IPS-20b (cell line): ENCODE measurements around the gene KATNA1.
A peak's percentile ranks its signal among the peaks of the same experiment; 100 is the strongest.
"Not testable (repeated sequence)": the region's sequence is repeated elsewhere in the genome, so short reads cannot be mapped to it uniquely, and the experiment has no call there.

Experiments
- H3K27ac ChIP-seq: one replicate; pipeline ENCODE4 v1.5.1; 2013; ENCODE audit warnings: low read length
- H3K27me3 ChIP-seq: 2 replicates; pipeline ENCODE4 v1.6.1; 2013; ENCODE audit warnings: mild to moderate bottlenecking, low read length, inconsistent platforms; ENCODE audit not compliant: insufficient read depth
- H3K36me3 ChIP-seq: 2 replicates; pipeline ENCODE4 v1.6.1; 2013; ENCODE audit warnings: low read depth, mild to moderate bottlenecking, inconsistent platforms, low read length, moderate library complexity; ENCODE audit not compliant: insufficient read depth
- H3K4me1 ChIP-seq: 2 replicates; pipeline ENCODE4 v1.6.1; 2013; ENCODE audit warnings: mild to moderate bottlenecking, control low read depth, inconsistent platforms, low read length, moderate library complexity; ENCODE audit not compliant: insufficient read depth
- H3K4me3 ChIP-seq: 2 replicates; pipeline ENCODE4 v1.5.1; 2013; ENCODE audit warnings: mild to moderate bottlenecking, low read length, inconsistent platforms
- H3K9ac ChIP-seq: 2 replicates; pipeline ENCODE4 v1.6.1; 2013; ENCODE audit warnings: low read depth, mild to moderate bottlenecking, inconsistent platforms, low read length, moderate library complexity
- H3K9me3 ChIP-seq: 2 replicates; pipeline ENCODE4 v1.6.1; 2013; ENCODE audit warnings: mild to moderate bottlenecking, low read depth, low read length, inconsistent platforms; ENCODE audit not compliant: insufficient read depth

Gene KATNA1

DNA sequence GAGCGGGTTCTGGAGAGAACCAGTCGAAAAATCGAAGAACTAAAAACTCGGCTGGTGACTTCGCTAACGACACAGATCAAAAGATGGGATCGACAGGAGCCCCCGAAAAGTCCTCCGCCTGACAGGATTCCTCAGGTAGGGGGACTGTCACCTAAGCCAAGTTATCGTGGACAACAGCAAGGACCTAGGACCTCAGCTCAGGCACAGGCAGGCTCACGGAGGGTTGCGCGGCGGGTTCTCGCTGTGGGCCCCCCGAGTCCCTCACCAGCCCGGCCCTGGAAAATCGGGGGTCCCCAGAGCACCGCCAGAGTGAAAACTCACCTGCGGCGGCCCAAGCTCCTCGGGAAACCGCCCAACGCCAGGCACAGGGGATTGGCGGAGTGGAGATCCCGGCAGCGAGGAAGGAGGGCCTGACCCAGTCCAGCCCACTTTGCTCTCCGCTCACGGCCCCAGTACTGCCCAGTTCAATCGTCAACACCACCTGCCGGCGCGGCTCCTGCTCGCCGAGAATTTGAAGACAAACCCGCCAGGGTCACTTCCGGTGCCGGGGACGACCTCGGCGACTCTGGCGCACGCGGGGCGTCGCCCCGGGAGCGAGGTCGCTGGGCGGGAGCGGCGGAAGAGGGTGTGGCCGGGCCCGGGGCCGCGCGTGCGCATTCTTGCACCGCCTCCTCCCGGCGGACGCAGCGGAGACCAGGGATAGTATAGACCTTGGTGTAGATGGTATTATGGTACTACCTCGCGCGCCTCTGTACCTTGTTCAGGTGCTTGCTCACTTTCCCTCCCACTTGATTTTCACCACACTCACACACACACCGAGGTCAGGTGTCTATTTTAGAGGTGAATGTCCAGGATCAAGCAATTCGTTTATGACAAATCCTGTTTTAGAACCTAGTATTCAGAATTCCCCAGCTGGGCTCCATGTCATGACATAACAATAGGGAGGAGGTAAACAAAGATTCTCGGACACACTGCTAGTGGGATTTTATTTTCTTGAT lies at the start of gene KATNA1:
TSS of gene KATNA1 (minus strand) at position 567 of the 998 bp plus-strand sequence. CDS start 10,167 bp downstream, outside the sequence.
- Histone ChIP-seq H3K9ac (peak within 1 kb of the TSS; percentile 81; the same call in 1 of the 2 replicates), H3K4me3 (peak within 1 kb of the TSS; percentile 89), H3K27me3 (peaks cover 7% of the 10 kb centered on the region; the same call in 1 of the 2 replicates), H3K27ac (no peak within 1 kb of the TSS), H3K4me1 (no peaks in the 10 kb centered on the region), H3K9me3 (no peaks in the 10 kb centered on the region), H3K36me3 (no peaks in the 10 kb centered on the region)

DNA sequence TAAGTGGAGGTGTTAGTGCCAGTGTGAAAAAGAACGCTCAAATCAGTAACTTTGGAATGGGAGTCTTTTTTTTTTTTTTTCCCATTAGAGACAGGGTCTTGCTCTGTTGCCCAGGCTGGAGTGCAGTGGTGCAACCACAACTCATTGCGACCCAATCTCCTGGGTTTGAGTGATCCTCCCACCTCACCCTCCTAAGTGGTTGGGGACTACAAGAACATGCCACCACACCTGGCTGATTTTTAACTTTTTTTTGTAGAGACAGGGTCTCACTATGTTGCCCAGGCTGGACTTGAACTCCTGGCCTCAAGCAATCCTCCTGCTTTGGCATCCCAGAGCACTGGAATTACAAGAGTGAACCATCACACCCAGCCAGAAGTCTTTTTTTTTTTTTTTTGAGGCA lies 49.7 kb upstream of the KATNA1 start:
- Histone ChIP-seq H3K36me3 (peaks cover 50% of the 10 kb centered on the region), H3K27ac (no peak overlapping the region), H3K27me3 (no peaks in the 10 kb centered on the region), H3K4me1 (peaks cover 7% of the 10 kb centered on the region; the same call in 1 of the 2 replicates), H3K9me3 (no peaks in the 10 kb centered on the region), H3K9ac (no peak overlapping the region), H3K4me3 (no peak overlapping the region)

DNA sequence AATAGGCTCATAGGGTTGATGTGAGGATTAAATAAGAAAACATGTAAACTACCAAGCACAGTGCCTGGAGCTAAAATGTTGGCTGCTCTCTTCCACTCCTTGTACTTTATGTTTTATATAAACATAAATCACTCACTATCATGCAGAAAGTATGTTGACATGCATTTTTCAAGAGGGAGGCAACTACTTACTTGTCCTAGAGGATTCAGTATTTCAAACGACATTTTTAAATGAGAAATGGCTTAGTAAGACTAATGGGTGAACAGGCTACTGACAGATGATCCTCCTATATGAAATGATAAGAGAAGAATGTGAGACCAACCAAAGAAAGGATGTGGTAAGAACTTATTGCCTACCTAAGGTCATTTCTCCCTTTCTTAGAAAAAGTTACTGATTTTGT lies 48.4 kb upstream of the KATNA1 start:
- H3K27me3 ChIP-seq: no peaks in the 10 kb centered on the region
- peaks cover 60% of the 10 kb centered on the region for H3K36me3 ChIP-seq
- H3K27ac ChIP-seq: no peak overlapping the region
- H3K4me1 ChIP-seq: peaks cover 3% of the 10 kb centered on the region; the same call in 1 of the 2 replicates
- no peaks in the 10 kb centered on the region for H3K9me3 ChIP-seq
- no peak overlapping the region for H3K9ac ChIP-seq
- no peak overlapping the region for H3K4me3 ChIP-seq

DNA sequence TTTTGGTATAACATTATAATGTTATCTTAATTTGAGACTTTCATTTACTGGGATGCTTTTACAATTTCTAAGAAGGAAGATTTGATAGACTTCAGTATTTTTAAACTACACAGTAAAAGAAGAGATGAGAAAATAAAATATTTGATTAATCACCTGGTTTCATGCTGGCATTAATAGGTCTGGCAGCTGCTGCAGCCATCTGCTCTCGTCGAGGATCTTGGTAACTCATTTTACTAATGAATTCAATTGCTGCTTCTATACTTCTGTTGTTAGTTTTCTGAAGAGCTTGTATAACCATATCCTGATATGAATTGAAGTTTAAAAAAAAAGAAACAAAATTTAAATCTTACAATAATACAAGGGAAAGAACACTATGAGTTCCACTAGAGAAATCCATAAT lies 46.4 kb upstream of the KATNA1 start:
- H3K9ac ChIP-seq: no peak overlapping the region
- H3K4me3 ChIP-seq: no peak overlapping the region
- H3K9me3 ChIP-seq: no peaks in the 10 kb centered on the region
- H3K27me3 ChIP-seq: no peaks in the 10 kb centered on the region
- peaks cover 66% of the 10 kb centered on the region for H3K36me3 ChIP-seq
- no peaks in the 10 kb centered on the region for H3K4me1 ChIP-seq
- H3K27ac ChIP-seq: no peak overlapping the region

DNA sequence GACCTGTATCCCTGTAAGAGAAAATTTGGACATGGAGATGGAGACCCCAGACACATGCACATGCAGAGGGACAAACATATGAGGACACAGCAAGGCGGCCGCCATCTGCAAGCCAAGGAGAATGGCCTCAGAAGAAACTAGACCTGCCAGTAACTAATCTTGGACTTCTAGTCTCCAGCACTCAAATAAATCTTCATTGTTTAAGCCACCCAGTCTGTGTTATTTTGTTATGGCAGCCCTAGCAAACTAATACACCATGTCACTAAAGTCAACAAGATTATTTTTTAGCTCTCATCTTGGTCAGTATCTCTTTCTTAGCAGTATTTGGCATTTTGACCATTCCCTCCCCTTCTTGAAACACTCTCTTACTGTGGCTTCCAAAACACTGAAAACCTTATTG lies 42.7 kb upstream of the KATNA1 start:
- Histone ChIP-seq H3K27me3 (no peaks in the 10 kb centered on the region), H3K9ac (no peak overlapping the region), H3K4me3 (no peak overlapping the region), H3K36me3 (peaks cover 54% of the 10 kb centered on the region), H3K27ac (no peak overlapping the region), H3K9me3 (no peaks in the 10 kb centered on the region), H3K4me1 (no peaks in the 10 kb centered on the region)

DNA sequence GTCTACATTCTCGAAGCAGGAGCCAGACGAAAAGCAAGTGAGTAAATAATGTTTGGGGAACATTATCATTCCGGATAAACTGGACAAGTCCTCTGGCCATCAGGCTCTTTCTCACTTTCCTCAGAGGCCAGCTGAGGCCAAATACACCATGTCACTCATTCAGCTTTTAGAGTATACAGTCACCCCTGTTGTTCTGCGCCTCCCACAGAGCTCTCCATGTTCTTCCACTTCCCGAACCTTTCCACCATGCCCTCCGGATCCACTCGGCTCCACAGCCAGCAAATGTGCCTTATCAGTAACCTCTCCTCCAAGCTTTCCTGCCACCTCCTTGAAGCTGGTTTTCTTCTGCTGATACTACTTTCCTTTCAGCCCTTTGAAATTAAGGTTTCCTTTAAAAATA lies 37.7 kb upstream of the KATNA1 start:
- peaks cover 38% of the 10 kb centered on the region for H3K36me3 ChIP-seq
- H3K4me3 ChIP-seq: no peak overlapping the region
- H3K4me1 ChIP-seq: no peaks in the 10 kb centered on the region
- H3K27me3 ChIP-seq: no peaks in the 10 kb centered on the region
- H3K9me3 ChIP-seq: no peaks in the 10 kb centered on the region
- peak overlapping the region; percentile 29 for H3K27ac ChIP-seq
- H3K9ac ChIP-seq: no peak overlapping the region

DNA sequence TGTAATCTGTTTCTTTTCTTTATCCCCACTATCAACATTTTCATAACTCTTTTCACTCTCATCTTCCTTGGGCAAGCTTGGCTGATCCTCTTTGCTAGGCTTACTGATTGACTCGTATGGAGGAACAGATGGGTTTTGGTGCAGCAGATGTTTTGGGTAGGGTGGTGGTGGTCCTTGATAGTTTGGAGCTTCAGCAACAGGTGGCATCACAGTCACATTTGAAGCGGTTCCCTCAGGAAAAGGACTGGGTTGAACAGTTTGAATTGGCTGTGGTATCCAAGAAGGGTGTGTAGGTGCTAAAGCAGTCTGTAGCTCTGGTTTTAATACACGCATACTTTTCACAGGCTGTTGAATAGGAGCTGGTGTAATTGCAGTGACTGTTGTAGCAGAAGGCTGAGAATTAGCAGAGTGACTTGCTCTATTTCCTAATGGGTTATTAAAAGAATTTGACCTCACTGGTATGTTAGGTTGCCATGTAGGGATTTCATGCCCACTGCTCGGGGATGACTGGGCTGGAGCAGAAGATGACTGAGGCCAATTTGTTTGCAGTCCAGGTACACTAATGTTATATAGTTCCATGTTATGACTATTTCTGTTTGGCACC lies 34.8 kb upstream of the KATNA1 start:
- no peak overlapping the region for H3K9ac ChIP-seq
- no peaks in the 10 kb centered on the region for H3K4me1 ChIP-seq
- H3K36me3 ChIP-seq: peaks cover 42% of the 10 kb centered on the region
- no peaks in the 10 kb centered on the region for H3K27me3 ChIP-seq
- no peak overlapping the region for H3K4me3 ChIP-seq
- H3K9me3 ChIP-seq: no peaks in the 10 kb centered on the region
- H3K27ac ChIP-seq: no peak overlapping the region

DNA sequence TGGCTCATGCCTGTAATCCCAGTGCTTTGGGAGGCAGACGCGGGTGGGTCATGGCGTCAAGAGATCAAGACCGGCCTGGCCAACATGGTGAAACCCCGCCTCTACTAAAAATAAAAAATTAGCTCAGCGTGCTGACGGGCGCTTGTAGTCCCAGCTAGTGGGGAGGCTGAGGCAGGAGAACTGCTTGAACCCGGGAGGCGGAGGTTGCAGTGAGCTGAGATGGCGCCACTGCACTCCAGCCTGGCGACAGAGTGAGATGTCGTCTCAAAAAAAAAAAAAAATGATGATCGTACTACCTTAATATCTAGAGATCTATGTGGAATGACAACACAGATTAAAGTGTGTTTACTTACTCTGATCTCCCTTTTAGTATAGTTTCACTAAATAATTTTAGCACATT lies 33.3 kb upstream of the KATNA1 start:
- not testable (repeated sequence) for H3K4me1 ChIP-seq, H3K9me3 ChIP-seq, H3K9ac ChIP-seq, H3K27ac ChIP-seq, H3K4me3 ChIP-seq, H3K27me3 ChIP-seq
- peaks cover 50% of the 10 kb centered on the region for H3K36me3 ChIP-seq

DNA sequence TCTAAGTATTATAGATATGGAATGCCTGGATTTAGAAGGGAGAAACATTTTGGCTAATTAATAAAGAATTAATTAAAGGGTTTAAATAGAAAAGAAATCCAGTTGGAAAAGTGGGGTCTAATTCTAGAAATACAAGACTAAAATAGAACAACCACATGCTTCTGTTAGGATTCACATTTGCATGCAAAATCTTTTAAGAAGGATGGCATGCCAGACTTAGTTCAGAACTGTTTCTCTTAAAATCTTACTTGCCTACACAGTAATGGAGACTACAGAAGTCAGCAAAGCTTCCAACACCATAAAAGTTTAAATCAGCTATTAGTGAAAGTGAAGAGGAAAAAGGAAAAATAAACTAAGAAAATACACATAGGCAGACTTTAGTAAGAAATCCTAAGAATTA lies 32.7 kb upstream of the KATNA1 start:
- Histone ChIP-seq H3K9me3 (no peaks in the 10 kb centered on the region), H3K36me3 (peaks cover 53% of the 10 kb centered on the region), H3K4me1 (no peaks in the 10 kb centered on the region), H3K4me3 (no peak overlapping the region), H3K27ac (no peak overlapping the region), H3K9ac (no peak overlapping the region), H3K27me3 (no peaks in the 10 kb centered on the region)

DNA sequence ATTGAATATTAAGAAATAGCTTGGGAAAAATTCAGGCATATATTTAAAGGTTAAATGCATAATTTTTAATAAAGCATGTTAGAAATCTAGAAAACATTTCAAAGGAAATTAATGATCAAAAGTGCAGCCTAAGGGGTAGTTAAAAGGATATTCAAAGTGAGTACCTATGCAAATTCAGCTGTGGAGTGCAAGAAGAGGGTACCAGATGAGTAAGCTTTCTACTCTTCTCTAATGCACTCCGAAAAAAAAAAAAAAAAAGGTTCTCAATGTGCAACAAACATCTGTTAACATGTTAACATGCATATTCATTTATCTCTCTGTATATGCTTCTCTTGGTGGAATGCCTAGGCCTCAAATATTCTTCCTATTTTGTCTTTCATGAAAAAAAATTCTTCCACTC lies 32.0 kb upstream of the KATNA1 start:
- Histone ChIP-seq H3K4me1 (no peaks in the 10 kb centered on the region), H3K9ac (no peak overlapping the region), H3K4me3 (no peak overlapping the region), H3K9me3 (no peaks in the 10 kb centered on the region), H3K27ac (no peak overlapping the region), H3K27me3 (no peaks in the 10 kb centered on the region), H3K36me3 (peaks cover 60% of the 10 kb centered on the region)

DNA sequence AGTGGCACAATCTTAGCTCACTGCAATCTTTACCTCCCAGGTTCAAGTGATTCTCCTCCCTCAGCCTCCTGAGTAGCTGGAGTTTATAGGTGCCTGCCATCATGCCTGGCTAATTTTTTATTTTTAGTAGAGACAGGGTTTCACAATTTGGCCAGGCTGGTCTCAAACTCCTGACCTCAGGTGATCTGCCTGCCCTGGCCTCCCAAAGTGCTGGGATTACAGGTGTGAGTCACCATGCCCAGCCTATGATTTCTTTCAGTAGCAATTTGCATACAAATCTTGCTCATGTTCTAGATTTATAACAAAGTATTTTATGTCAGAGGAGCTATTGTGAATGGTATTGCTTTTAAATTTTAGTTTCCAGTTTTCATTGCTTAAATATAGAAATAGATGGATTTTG lies 23.8 kb upstream of the KATNA1 start:
- H3K4me3 ChIP-seq, H3K9me3 ChIP-seq, H3K27ac ChIP-seq, H3K27me3 ChIP-seq, H3K4me1 ChIP-seq, H3K9ac ChIP-seq: not testable (repeated sequence)
- H3K36me3 ChIP-seq: peaks cover 84% of the 10 kb centered on the region

DNA sequence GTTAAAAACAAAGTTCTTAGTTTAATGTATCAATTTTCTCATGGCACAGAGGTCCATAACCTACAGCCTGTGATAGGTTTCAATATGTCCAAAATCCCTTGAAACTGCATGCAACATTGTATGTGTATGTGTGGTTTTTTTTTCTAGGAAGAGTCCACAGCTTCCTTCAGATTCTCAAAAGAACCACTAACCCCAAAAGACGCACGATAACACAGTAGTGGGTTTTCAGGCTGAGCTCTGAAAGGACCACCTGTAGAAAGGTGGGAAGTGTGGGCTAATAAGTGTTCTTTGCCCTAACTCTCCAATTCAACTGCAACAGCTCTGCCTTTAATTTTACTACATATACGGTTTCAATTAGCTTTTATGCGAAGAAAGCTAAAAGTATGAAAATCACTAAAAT lies 11.5 kb upstream of the KATNA1 start:
- Histone ChIP-seq H3K9ac (no peak overlapping the region), H3K9me3 (no peaks in the 10 kb centered on the region), H3K4me3 (no peak overlapping the region), H3K4me1 (no peaks in the 10 kb centered on the region), H3K27ac (no peak overlapping the region), H3K27me3 (no peaks in the 10 kb centered on the region), H3K36me3 (peaks cover 54% of the 10 kb centered on the region)
